Parathyroid adenoma (tissue), 2 donors: ENCODE results near the gene EYA2.

Experiments used
- H2AFZ ChIP-seq: fragments of 300-600 bp; sonication (generic); one replicate; pipeline ENCODE4 v1.7.0; 2017; ENCODE audit warnings: antibody characterized with exemption, mild to moderate bottlenecking
- H3K27ac ChIP-seq: fragments of 300-600 bp; sonication (generic); one replicate; pipeline ENCODE4 v1.7.0; 2017
- H3K27me3 ChIP-seq: fragments of 300-600 bp; sonication (generic); one replicate; pipeline ENCODE4 v1.7.0; 2017; ENCODE audit warnings: low read length; ENCODE audit not compliant: control insufficient read depth, insufficient read depth
- H3K36me3 ChIP-seq: fragments of 300-600 bp; sonication (generic); one replicate; pipeline ENCODE4 v1.7.0; 2017; ENCODE audit warnings: low read length; ENCODE audit not compliant: control insufficient read depth, insufficient read depth
- H3K4me1 ChIP-seq: fragments of 300-600 bp; sonication (generic); one replicate; pipeline ENCODE4 v1.7.0; 2017; ENCODE audit warnings: control low read depth
- H3K4me2 ChIP-seq: fragments of 300-600 bp; sonication (generic); one replicate; pipeline ENCODE4 v1.7.0; 2017; ENCODE audit warnings: low read length
- H3K4me3 ChIP-seq: fragments of 300-600 bp; sonication (generic); one replicate; pipeline ENCODE4 v1.7.0; 2017; ENCODE audit warnings: low read depth, low read length
- H3K79me2 ChIP-seq: fragments of 300-600 bp; sonication (generic); one replicate; pipeline ENCODE4 v1.7.0; 2017; ENCODE audit warnings: control low read depth
- H3K9ac ChIP-seq: fragments of 300-600 bp; sonication (generic); one replicate; pipeline ENCODE4 v1.7.0; 2017; ENCODE audit warnings: mild to moderate bottlenecking
- H3K9me3 ChIP-seq: fragments of 300-600 bp; sonication (generic); one replicate; pipeline ENCODE4 v1.7.0; 2017; ENCODE audit warnings: low read length; ENCODE audit not compliant: control insufficient read depth
- TF ChIP-seq, protein P1 (sequence below): fragments of 300-600 bp; sonication (generic); IDR thresholded peaks from one replicate; pipeline ENCODE4 v1.7.0; 2017; ENCODE audit warnings: antibody characterized with exemption, mild to moderate bottlenecking
- donor health status: primary hyperparathyroidism.

The EYA2 gene, protein sequence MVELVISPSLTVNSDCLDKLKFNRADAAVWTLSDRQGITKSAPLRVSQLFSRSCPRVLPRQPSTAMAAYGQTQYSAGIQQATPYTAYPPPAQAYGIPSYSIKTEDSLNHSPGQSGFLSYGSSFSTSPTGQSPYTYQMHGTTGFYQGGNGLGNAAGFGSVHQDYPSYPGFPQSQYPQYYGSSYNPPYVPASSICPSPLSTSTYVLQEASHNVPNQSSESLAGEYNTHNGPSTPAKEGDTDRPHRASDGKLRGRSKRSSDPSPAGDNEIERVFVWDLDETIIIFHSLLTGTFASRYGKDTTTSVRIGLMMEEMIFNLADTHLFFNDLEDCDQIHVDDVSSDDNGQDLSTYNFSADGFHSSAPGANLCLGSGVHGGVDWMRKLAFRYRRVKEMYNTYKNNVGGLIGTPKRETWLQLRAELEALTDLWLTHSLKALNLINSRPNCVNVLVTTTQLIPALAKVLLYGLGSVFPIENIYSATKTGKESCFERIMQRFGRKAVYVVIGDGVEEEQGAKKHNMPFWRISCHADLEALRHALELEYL

DNA sequence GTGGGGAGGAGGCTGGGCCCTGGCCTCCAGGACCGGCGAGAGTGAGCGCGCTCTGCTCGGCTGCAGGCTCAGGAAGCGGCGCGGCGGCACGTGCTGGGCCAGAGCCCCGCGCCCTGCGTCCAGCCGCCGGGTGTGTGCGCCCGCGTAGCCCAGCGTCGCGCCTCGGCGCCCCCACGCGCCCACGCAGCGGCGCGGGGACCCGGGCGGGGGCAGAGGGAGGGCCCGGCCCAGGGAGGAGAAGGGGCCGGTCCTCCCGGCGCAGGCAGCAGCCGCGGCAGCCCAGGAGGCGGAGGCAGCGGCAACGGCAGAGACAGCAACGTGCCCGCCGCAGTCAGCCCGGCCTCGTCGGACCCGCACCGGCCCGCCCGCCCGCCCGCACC, at the start of gene EYA2:
Gene EYA2, plus strand, starts transcription at position 265 of the 380 bp plus-strand sequence. CDS start 95,168 bp downstream, outside the sequence.
- Histone ChIP-seq H3K4me3 (peak within 1 kb of the TSS; percentile 77), H3K4me2 (peak within 1 kb of the TSS; percentile 48), H3K4me1 (peaks cover 2% of the 10 kb centered on the region), H3K36me3 (no peaks in the 10 kb centered on the region), H3K79me2 (peaks cover 17% of the 10 kb centered on the region), H3K9ac (peak within 1 kb of the TSS; percentile 2), H3K27me3 (no peaks in the 10 kb centered on the region), H3K9me3 (no peaks in the 10 kb centered on the region), H3K27ac (peak within 1 kb of the TSS; percentile 33), H2AFZ (peak within 1 kb of the TSS; percentile 76)
- TF ChIP-seq, protein P1, sequence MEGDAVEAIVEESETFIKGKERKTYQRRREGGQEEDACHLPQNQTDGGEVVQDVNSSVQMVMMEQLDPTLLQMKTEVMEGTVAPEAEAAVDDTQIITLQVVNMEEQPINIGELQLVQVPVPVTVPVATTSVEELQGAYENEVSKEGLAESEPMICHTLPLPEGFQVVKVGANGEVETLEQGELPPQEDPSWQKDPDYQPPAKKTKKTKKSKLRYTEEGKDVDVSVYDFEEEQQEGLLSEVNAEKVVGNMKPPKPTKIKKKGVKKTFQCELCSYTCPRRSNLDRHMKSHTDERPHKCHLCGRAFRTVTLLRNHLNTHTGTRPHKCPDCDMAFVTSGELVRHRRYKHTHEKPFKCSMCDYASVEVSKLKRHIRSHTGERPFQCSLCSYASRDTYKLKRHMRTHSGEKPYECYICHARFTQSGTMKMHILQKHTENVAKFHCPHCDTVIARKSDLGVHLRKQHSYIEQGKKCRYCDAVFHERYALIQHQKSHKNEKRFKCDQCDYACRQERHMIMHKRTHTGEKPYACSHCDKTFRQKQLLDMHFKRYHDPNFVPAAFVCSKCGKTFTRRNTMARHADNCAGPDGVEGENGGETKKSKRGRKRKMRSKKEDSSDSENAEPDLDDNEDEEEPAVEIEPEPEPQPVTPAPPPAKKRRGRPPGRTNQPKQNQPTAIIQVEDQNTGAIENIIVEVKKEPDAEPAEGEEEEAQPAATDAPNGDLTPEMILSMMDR = no peak

DNA sequence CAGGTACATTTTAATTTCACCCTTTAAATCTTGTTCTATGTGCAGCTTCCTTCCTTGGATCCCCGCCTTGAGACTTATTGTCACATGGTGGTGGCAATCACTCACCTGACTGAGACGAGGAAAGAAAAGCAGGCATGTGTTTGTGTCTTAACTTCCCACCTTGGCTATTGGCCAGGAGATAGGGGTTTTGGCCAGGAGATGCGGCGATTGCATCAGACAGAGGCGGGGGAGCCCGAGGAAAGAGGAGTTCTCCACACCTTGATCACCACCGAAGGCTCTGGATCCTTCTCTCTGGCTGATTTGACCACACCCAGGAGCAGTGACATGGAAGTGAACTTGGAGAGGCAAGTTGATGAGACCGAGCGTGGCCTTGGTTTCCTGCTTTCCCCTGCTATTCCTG, 49.7 kb upstream of the EYA2 start:
- H3K36me3 ChIP-seq = no peaks in the 10 kb centered on the region
- H3K27me3 ChIP-seq = no peaks in the 10 kb centered on the region
- no peak overlapping the region for H3K9ac ChIP-seq
- no peak overlapping the region for H3K27ac ChIP-seq
- H2AFZ ChIP-seq = no peak overlapping the region
- TF ChIP-seq, protein P1 = no peak
- H3K4me2 ChIP-seq = no peak overlapping the region
- H3K79me2 ChIP-seq = no peaks in the 10 kb centered on the region
- no peak overlapping the region for H3K4me3 ChIP-seq
- no peaks in the 10 kb centered on the region for H3K9me3 ChIP-seq
- H3K4me1 ChIP-seq = no peaks in the 10 kb centered on the region

DNA sequence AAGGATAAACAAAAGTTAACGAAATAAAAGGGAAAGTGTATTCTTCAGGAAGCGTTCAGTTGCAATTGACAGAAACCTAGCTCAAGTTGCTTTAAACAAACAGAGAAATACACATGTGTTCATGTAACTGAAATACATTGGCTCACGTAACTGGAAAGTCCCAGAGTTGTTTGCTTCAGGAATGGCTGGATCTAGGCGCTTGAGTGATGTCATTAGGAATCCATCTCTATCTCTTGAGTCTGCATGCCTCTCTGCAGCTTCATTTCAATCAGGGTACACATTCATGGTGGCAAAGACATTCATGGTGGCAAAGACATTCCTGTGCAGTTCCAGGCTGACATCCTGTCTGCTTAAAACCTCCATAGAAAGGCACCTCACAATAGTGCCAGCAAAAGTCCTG, 45.4 kb upstream of the EYA2 start:
- Histone ChIP-seq H3K9me3 (no peaks in the 10 kb centered on the region), H3K27me3 (no peaks in the 10 kb centered on the region), H3K9ac (no peak overlapping the region), H3K4me1 (no peaks in the 10 kb centered on the region), H3K4me2 (no peak overlapping the region), H3K79me2 (no peaks in the 10 kb centered on the region), H3K27ac (no peak overlapping the region), H2AFZ (no peak overlapping the region), H3K4me3 (no peak overlapping the region), H3K36me3 (no peaks in the 10 kb centered on the region)
- TF ChIP-seq, protein P1 = no peak

DNA sequence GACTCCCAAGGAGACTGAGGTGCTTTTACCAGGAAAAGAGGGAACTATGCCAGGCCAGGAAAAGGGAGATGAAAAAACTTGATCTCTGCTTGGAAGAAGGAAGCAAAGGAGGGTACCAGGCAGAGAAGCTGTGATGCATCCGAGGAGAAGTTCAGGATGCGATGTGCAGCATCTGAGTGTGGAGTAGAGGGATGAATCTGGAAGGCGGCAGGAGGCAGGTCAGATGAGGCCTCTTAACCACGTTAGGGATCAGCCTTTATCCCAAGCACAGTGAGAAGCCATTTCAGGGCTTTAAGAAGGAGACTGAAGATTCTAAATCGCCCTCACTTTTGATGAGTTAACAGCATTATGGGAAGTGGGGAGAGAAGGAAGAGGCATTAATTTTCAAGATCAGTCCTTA, 44.9 kb upstream of the EYA2 start:
- Histone ChIP-seq H3K4me3 (no peak overlapping the region), H3K27ac (no peak overlapping the region), H3K4me1 (no peaks in the 10 kb centered on the region), H3K27me3 (no peaks in the 10 kb centered on the region), H2AFZ (no peak overlapping the region), H3K9me3 (no peaks in the 10 kb centered on the region), H3K36me3 (no peaks in the 10 kb centered on the region), H3K4me2 (no peak overlapping the region), H3K9ac (no peak overlapping the region), H3K79me2 (no peaks in the 10 kb centered on the region)
- TF ChIP-seq, protein P1 = no peak
